Measurements from ENCODE around the gene FAM89A. TPM values are rescaled to one million over a fixed set of nuclear protein-coding genes. Genes with fewer than 3 reads are reported as not detected.
"Not testable (repeated sequence)": the region's sequence is repeated elsewhere in the genome, so short reads cannot be mapped to it uniquely, and the experiment has no call there.

Gene FAM89A
- total and polyA plus RNA-seq, 9 donors: 7.0 to 18.0 (median 9.6) TPM

DNA sequence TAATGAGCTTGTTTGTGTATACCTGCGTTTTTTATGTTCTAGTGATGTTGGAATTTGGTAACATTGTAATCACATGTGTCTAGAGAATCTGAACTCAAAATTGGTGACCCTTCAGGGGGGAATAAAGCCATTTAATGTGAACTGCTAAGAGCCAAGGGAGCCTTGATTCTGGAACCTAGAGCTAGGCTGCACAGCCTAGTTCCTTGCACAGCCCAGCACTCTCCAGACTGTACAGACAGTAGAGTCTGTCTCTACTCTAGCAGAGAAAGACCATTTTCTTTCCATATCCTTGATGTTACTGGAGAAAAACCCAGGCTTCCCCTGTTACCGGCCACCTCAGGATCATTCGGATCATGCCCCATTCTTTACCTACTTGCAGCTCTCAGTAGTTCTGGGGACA is 52.6 kb downstream of the FAM89A start:
- intact Hi-C loops (cut with DNase I): no loop called here
- Histone ChIP-seq H3K9me3 (no peaks in the 10 kb centered on the region), H3K27me3 (no peaks in the 10 kb centered on the region), H3K36me3 (no peaks in the 10 kb centered on the region), H3K4me3 (no peak overlapping the region), H3K4me1 (ENCODE audit: insufficient read depth) (no peaks in the 10 kb centered on the region), H3K27ac (no peak overlapping the region)
- no peak for DNase-seq
- TF ChIP-seq, protein P1, sequence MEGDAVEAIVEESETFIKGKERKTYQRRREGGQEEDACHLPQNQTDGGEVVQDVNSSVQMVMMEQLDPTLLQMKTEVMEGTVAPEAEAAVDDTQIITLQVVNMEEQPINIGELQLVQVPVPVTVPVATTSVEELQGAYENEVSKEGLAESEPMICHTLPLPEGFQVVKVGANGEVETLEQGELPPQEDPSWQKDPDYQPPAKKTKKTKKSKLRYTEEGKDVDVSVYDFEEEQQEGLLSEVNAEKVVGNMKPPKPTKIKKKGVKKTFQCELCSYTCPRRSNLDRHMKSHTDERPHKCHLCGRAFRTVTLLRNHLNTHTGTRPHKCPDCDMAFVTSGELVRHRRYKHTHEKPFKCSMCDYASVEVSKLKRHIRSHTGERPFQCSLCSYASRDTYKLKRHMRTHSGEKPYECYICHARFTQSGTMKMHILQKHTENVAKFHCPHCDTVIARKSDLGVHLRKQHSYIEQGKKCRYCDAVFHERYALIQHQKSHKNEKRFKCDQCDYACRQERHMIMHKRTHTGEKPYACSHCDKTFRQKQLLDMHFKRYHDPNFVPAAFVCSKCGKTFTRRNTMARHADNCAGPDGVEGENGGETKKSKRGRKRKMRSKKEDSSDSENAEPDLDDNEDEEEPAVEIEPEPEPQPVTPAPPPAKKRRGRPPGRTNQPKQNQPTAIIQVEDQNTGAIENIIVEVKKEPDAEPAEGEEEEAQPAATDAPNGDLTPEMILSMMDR (IDR thresholded peaks at IDR 0.05): no peak
- WGBS, 3 donors: 86 to 89% (median 88%) methylated on average over 3 of the region's 3 CpGs

DNA sequence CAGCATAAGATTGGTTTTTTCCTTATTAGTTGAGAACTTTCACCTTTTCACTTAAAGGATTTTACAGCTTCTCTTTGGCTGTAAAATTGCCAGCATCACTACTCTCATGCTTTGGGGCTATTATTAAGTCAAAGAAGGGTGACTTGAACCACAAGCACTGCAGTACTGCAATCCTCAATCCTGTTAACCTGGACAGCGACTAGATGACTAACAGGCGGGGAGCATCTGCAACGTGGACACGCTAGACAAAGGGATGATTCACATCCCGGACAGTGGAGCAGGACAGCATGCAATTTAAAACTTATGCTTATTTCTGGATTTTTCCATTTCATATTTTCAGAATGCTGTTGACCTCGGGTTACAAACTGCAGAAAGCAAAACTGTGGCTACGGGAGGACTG is 53.1 kb downstream of the FAM89A start:
- Histone ChIP-seq H3K36me3 (no peaks in the 10 kb centered on the region), H3K4me1 (ENCODE audit: insufficient read depth) (no peaks in the 10 kb centered on the region), H3K27me3 (no peaks in the 10 kb centered on the region), H3K4me3 (no peak overlapping the region), H3K27ac (no peak overlapping the region), H3K9me3 (no peaks in the 10 kb centered on the region)
- no peak for DNase-seq
- TF ChIP-seq POLR2A (IDR thresholded peaks at IDR 0.05): no peak
- TF ChIP-seq EP300 (IDR thresholded peaks at IDR 0.05): no peak
- TF ChIP-seq, protein P1 (IDR thresholded peaks at IDR 0.05): no peak
- 82 to 84% (median 84%) methylated on average over 7 of the region's 7 CpGs for WGBS, 3 donors
- intact Hi-C loops (cut with DNase I): no loop called here

DNA sequence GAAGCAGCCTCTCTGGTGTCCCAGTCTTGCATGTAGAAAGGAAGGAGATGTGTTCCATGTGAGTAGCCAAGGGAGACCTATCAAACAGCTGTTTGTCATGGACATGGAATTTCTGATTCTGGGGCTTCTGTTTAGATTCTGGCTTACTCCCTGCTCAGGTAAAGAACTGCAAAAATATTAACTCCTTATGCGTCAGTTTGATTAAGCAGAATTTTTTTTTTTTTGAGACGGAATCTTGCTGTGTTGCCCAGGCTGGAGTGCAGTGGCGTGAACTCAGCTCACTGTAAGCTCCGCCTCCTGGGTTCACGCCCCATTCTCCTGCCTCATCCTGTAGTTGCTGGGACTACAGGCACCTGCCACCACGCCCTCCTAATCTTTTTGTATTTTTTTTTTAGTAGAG is 54.3 kb downstream of the FAM89A start:
- no peaks in the 10 kb centered on the region for H3K36me3 ChIP-seq
- no peak for DNase-seq
- intact Hi-C loops (cut with DNase I): no loop called here
- H3K27ac ChIP-seq: no peak overlapping the region
- H3K4me3 ChIP-seq: no peak overlapping the region
- H3K27me3 ChIP-seq: no peaks in the 10 kb centered on the region
- H3K4me1 ChIP-seq (ENCODE audit: insufficient read depth): no peaks in the 10 kb centered on the region
- TF ChIP-seq EP300 (IDR thresholded peaks at IDR 0.05) (no peak), POLR2A (IDR thresholded peaks at IDR 0.05) (no peak)
- TF ChIP-seq, protein P1 (IDR thresholded peaks at IDR 0.05): no peak
- H3K9me3 ChIP-seq: no peaks in the 10 kb centered on the region
- 93 to 96% (median 93%) methylated on average over 6 of the region's 6 CpGs for WGBS, 3 donors

DNA sequence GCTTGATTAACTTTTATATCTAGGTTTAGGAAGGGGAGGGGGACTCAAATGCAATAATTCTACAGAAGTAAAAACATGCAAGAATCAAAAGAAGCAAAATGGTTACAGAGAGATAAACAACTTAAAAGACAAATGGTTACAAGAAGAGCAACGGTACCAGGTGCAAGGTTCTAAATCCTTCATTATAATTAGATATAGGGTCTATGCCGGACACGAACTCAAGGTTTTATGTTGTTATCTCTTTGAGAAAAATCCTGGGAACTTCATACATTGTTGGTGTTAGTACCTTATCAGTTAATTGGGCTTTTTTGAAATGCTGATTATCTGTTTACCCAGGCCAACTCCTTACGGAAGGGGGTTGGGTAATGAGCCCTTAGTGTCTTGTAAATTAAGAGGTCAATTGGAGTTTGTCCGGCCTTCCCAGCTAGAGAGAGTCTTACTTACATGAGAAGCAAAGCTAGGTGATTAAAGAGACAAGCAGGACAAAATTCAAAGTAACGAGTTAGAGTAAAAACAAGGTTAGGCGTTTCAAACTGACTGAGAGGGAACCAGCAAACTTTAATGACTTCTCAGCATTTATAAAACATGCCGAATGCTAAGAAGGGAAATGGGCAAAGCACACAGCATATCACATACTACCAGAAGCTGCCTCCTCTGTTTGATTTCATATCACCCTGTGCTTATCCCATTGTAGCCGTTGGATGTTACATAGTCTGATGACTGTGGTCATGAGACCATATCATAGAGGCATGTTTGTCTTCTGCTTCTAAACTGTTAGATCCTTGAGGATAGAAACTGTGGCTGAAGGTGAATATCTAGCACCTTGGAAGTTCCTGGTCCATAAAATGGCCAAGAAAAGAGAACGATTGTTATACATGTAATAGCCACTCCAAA is 55.2 kb downstream of the FAM89A start:
- DNase-seq; H3K27ac ChIP-seq; H3K4me1 ChIP-seq (ENCODE audit: insufficient read depth); H3K36me3 ChIP-seq; H3K9me3 ChIP-seq; intact Hi-C loops (cut with DNase I); H3K27me3 ChIP-seq; H3K4me3 ChIP-seq: not testable (repeated sequence)
- 68 to 73% (median 69%) methylated on average over 10 of the region's 10 CpGs for WGBS, 3 donors

DNA sequence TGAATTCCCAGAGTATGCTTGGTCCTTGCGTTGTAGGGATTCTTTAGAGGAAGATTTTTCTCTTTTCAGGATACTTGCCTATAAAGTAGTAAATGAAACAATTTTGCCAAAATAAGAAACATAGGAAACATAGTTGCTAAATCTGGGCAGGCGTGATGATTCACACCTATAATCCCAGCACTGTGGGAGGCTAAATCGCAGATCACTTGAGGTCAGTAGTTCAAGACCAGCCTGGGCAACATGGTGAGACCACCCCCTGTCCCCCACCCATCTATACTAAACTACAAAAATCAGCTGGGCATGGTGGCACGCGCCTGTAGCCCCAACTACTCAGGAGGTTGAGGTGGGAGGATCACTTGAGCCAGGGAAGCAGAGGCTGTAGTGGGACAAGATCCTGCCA is 56.2 kb downstream of the FAM89A start:
- DNase-seq: no peak
- Histone ChIP-seq H3K36me3 (no peaks in the 10 kb centered on the region), H3K27me3 (no peaks in the 10 kb centered on the region), H3K4me3 (no peak overlapping the region), H3K9me3 (no peaks in the 10 kb centered on the region), H3K27ac (no peak overlapping the region), H3K4me1 (ENCODE audit: insufficient read depth) (no peaks in the 10 kb centered on the region)
- intact Hi-C loops (cut with DNase I): no loop called here
- WGBS, 3 donors: 86 to 90% (median 90%) methylated on average over 5 of the region's 5 CpGs
- no peak for TF ChIP-seq POLR2A (IDR thresholded peaks at IDR 0.05)
- no peak for TF ChIP-seq EP300 (IDR thresholded peaks at IDR 0.05)
- TF ChIP-seq, protein P1 (IDR thresholded peaks at IDR 0.05): no peak

Measured in ovary (tissue), 9 donors.